GM18526 (cell line): ENCODE results near the gene MEAF6.

Source experiments
- POLR2A ChIP-seq: IDR thresholded peaks from 3 replicates; pipeline ENCODE4 v1.6.1; 2011; ENCODE audit not compliant: insufficient read length; ENCODE audit errors: extremely low read depth

MEAF6 gene

DNA sequence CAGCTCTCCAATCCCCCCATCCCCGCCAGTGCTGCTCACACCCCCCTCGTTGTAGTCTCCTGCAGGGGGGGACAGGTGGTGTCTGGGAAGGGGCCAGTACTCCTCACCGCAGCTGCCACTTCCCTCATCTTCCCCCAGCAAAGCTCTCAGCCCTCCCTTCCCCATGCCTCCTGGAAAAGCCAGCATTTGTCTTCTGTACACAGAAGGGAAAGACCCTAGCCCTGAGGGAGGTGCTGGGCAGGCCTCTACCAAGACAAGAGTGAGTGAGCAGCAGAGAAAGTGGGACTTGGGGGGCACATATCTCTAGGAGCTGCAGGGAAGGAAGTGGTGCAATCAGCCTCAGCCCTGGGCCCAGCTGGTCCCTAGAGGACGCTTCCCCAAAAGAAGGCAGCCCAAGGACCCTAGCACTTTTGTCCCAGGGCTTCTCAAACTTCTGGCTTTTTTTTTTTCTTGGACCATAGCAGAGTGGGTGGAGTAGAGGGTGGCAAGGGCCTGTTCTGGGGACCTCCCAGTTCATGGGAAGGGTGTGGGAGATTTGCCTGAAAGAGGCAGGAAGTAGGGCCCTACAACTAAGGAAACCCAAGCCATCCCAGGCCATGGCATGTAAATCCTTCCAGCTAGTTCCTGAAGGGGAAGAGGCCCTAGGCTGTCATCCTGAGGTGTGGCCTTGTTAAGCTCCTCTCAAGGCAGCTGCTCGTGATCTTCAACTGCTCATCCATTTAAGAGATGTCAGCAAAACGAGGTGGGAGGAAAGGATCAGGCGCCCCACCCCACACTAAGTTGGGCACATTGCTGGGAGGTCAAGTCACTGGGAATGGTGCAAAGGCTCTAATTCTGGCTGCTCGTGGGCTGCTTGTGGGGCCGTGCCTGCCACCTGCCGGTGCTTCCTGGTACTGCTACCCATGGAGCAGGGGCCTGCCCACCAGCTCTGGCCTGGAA, 27.6 kb downstream of the MEAF6 start:
- no peak for TF ChIP-seq POLR2A

- no peak for TF ChIP-seq POLR2A
These were observed 28.5 kb downstream of the MEAF6 start for GRCh38 chr1:37485902-37486679.

DNA sequence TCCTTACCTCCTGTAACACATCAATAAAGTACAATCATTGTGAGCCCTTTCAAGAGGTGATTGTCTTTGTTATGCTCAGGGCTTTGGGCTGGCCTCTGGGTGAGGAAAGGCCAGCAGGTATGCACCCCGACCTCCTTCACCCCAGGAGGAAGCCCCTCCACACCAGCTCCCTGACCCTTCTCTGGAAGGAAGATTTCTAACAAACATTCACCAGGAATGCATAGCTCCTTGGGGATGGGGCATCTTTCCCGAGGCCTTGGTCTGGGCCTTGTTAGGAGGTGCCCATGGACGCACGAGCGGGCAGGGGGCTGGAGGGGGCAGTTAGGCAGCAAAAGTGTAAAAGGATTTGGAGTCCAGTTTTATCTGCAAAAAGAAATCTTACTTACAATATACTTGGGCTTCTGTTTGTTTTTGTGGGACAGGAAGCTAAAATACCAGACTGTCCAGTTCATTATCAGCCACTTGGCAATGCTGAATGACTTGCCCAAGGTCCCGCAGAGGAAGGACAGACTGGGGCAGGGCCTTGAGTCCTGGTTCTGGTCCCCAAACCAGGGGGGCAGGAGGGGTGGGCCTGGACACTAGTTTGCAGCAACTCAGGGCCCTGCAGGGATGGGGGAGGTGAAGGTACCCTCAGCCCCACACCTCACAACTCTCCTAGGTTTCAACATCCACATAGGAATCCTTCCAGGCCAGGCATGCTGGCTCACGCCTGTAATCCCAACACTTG, 30.1 kb downstream of the MEAF6 start:
- peak; percentile 5 for TF ChIP-seq POLR2A

- no peak for TF ChIP-seq POLR2A
These were observed 30.8 kb downstream of the MEAF6 start for GRCh38 chr1:37483785-37484184.

GRCh38 chr1:37482796-37483744, 31.5 kb downstream of the MEAF6 start:
- TF ChIP-seq POLR2A = no peak

DNA sequence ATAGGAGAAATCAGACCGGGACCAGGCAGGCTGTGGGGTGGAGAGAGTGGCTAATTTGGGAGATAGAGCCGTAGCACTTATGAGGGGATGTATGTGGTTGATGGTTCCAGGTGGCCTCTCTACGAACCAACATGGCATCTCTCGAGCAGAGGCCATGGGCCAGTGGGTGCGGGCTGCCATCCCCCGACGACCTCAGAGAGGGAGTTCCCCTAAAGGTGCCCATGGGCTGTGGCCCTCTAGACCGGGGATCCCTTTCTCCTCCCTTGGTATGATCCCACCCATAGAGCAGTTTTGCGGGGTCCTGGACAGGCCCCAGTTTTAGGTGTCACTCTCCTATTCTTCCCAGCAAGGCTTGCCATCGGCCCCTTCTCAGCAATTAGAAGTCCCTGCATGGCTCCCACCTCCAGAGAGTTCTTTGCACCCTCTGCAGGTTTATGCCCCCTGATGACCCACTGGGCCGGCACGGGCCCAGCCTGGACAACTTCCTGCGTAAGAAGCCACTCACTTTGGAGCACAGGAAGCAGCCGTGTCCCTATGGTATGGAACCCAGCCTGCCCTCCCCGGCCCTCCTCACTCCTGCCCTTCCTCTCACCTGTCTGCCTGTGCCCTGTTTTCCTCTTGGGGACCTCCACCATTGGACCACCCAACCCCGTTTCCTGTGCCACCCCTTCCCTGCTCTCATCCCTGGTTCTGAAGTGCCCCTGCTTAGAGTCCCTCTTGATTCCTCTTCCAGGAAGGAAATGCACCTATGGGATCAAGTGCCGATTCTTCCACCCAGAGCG, 32.4 kb downstream of the MEAF6 start:
- no peak for TF ChIP-seq POLR2A

- no peak for TF ChIP-seq POLR2A
These were observed 33.1 kb downstream of the MEAF6 start for GRCh38 chr1:37481289-37482003.

- no peak for TF ChIP-seq POLR2A
These were observed 33.8 kb downstream of the MEAF6 start for GRCh38 chr1:37480581-37481288.

GRCh38 chr1:37480125-37480466, 34.5 kb downstream of the MEAF6 start:
- TF ChIP-seq POLR2A = no peak

GRCh38 chr1:37479255-37480124, 35.1 kb downstream of the MEAF6 start:
- peak; percentile 66 for TF ChIP-seq POLR2A

DNA sequence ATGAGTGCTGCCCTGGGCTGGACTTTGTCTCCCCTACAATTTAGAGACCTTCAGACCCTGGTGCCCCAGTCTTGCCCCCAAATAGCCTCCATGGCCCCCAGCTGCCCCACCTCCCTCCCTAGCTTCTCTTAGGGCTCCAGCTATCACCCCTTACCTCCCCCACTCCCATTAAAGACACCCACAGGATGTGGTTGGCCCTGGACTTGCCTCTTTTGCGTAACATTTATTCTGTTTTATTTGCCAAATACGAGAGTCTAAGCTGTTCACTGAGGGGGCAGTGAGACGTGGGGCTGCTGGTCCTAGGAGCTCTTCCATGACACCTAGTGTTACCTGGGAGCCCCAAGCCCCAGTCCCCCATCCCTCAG, 35.7 kb downstream of the MEAF6 start:
- TF ChIP-seq POLR2A = no peak

GRCh38 chr1:37478451-37478881, 36.1 kb downstream of the MEAF6 start:
- TF ChIP-seq POLR2A = no peak

- TF ChIP-seq POLR2A = no peak
These were observed 36.6 kb downstream of the MEAF6 start for GRCh38 chr1:37477946-37478345.
